ENCODE measurements around the gene HSPB6.
"Not testable (repeated sequence)": the region's sequence is repeated elsewhere in the genome, so short reads cannot be mapped to it uniquely, and the experiment has no call there.

The HSPB6 gene

GRCh38 chr19:35724560-35724959 is 32.3 kb downstream of the HSPB6 start:
- TF ChIP-seq CTCF (IDR thresholded peaks at IDR 0.05) = no peak
- no peak overlapping the region for H3K27ac ChIP-seq
- no peak for DNase-seq (ENCODE audit: low spot score)
- H3K4me3 ChIP-seq = no peak overlapping the region

- DNase-seq (ENCODE audit: low spot score); H3K27ac ChIP-seq; H3K4me3 ChIP-seq: not testable (repeated sequence)
These were observed 32.7 kb downstream of the HSPB6 start for GRCh38 chr19:35724132-35724531.

GRCh38 chr19:35723671-35724070 is 33.2 kb downstream of the HSPB6 start:
- no peak overlapping the region for H3K4me3 ChIP-seq
- DNase-seq (ENCODE audit: low spot score) = no peak
- no peak overlapping the region for H3K27ac ChIP-seq
- TF ChIP-seq CTCF (IDR thresholded peaks at IDR 0.05) = no peak

- Histone ChIP-seq H3K27ac (no peak overlapping the region), H3K4me3 (no peak overlapping the region)
- no peak for TF ChIP-seq CTCF (IDR thresholded peaks at IDR 0.05)
- no peak for DNase-seq (ENCODE audit: low spot score)
These were observed 33.9 kb downstream of the HSPB6 start for GRCh38 chr19:35722897-35723296.

GRCh38 chr19:35722461-35722860 is 34.4 kb downstream of the HSPB6 start:
- Histone ChIP-seq H3K4me3 (no peak overlapping the region), H3K27ac (no peak overlapping the region)
- DNase-seq (ENCODE audit: low spot score) = no peak
- no peak for TF ChIP-seq CTCF (IDR thresholded peaks at IDR 0.05)

GRCh38 chr19:35721374-35721773 is 35.5 kb downstream of the HSPB6 start:
- Histone ChIP-seq H3K27ac (no peak overlapping the region), H3K4me3 (no peak overlapping the region)
- DNase-seq (ENCODE audit: low spot score) = no peak
- TF ChIP-seq CTCF (IDR thresholded peaks at IDR 0.05) = no peak

- no peak overlapping the region for H3K4me3 ChIP-seq
- no peak overlapping the region for H3K27ac ChIP-seq
These were observed 36.2 kb downstream of the HSPB6 start for GRCh38 chr19:35720648-35721047.

More at GRCh38 chr19:35720648-35721047, 36.2 kb downstream of the HSPB6 start:
- no peak for TF ChIP-seq CTCF (IDR thresholded peaks at IDR 0.05)
- DNase-seq (ENCODE audit: low spot score) = no peak
